CD14-positive monocyte (primary cell): ENCODE results near the gene TRDN. TPM values are rescaled to one million over a fixed set of nuclear protein-coding genes. Genes with fewer than 3 reads are reported as not detected.
"Not testable (repeated sequence)": the region's sequence is repeated elsewhere in the genome, so short reads cannot be mapped to it uniquely, and the experiment has no call there.

ENCODE experiments used
- DNase-seq, 3 donors: peaks; one replicate each; pipeline ENCODE4 v3.0.0-alpha.2; 2011 to 2022
- H2AFZ ChIP-seq: 2 replicates; pipeline ENCODE4 v1.6.0; 2012; ENCODE audit warnings: mild to moderate bottlenecking, low read depth, low read length, inconsistent platforms; ENCODE audit not compliant: insufficient read depth, poor library complexity, severe bottlenecking
- H3K27ac ChIP-seq, 2 donors: 1 replicate in 1 of 2; 2 replicates in 1 of 2; pipeline ENCODE4 v1.5.1; 2012 to 2013; ENCODE audit warnings: low read length in 2 of 2, control low read depth in 1 of 2, inconsistent platforms in 1 of 2, low read depth in 1 of 2, mild to moderate bottlenecking in 1 of 2
- H3K27me3 ChIP-seq, 2 donors: one replicate each; pipeline versions ENCODE4 v1.6.0 to v1.6.1; 2011 to 2013; ENCODE audit warnings: low read length in 2 of 2; ENCODE audit not compliant: control insufficient read depth in 2 of 2, insufficient read depth in 2 of 2
- H3K36me3 ChIP-seq, 2 donors: replicated peaks in 1 of 2; 1 replicate in 1 of 2; 2 replicates in 1 of 2; pipeline versions ENCODE4 v1.5.1 to v1.6.1; 2012 to 2013; ENCODE audit warnings: low read length in 2 of 2, control low read depth in 1 of 2, inconsistent platforms in 1 of 2, mild to moderate bottlenecking in 1 of 2; ENCODE audit not compliant: insufficient read depth in 2 of 2, control insufficient read depth in 1 of 2
- H3K4me1 ChIP-seq, 2 donors: 1 replicate in 1 of 2; 2 replicates in 1 of 2; pipeline versions ENCODE4 v1.5.1 to v1.6.1; 2012 to 2013; ENCODE audit warnings: low read length in 2 of 2, control low read depth in 1 of 2, inconsistent platforms in 1 of 2, mild to moderate bottlenecking in 1 of 2, moderate library complexity in 1 of 2; ENCODE audit not compliant: insufficient read depth in 2 of 2, control insufficient read depth in 1 of 2
- H3K4me2 ChIP-seq: replicated peaks from 2 replicates; pipeline ENCODE3; 2012; ENCODE audit warnings: low read length, moderate library complexity, mild to moderate bottlenecking; ENCODE audit not compliant: poor library complexity, severe bottlenecking; ENCODE audit errors: extremely low read depth
- H3K4me3 ChIP-seq, 3 experiments: fragments of 200-600 bp in 1 of 3; sonication (generic) in 1 of 3; replicated peaks in 1 of 3; 1 replicate in 2 of 3; 2 replicates in 1 of 3; pipeline ENCODE4 v1.5.1; 2011 to 2013; ENCODE audit warnings: low read length in 3 of 3, mild to moderate bottlenecking in 3 of 3, control low read depth in 2 of 3, low read depth in 2 of 3, inconsistent platforms in 1 of 3, moderate library complexity in 1 of 3
- H3K79me2 ChIP-seq: 2 replicates; pipeline ENCODE4 v1.6.0; 2012; ENCODE audit warnings: mild to moderate bottlenecking, control low read depth, inconsistent platforms, low read length, moderate library complexity; ENCODE audit not compliant: insufficient read depth
- H3K9ac ChIP-seq: 2 replicates; pipeline ENCODE4 v1.6.0; 2017; ENCODE audit warnings: low read length, mild to moderate bottlenecking; ENCODE audit not compliant: insufficient read depth, poor library complexity, severe bottlenecking
- H3K9me3 ChIP-seq, 2 donors: replicated peaks in 1 of 2; 1 replicate in 1 of 2; 2 replicates in 1 of 2; pipeline versions ENCODE4 v1.5.1 to v1.6.1; 2012 to 2013; ENCODE audit warnings: low read length in 2 of 2, control low read depth in 1 of 2; ENCODE audit not compliant: control insufficient read depth in 1 of 2, insufficient read depth in 1 of 2
- H4K20me1 ChIP-seq: 2 replicates; pipeline ENCODE4 v1.6.0; 2012; ENCODE audit warnings: mild to moderate bottlenecking, low read length, control low read depth, moderate library complexity; ENCODE audit not compliant: insufficient read depth
- H3K27ac Mint-ChIP-seq, 7 donors: one replicate each; pipeline ENCODE4 v1.8.0; 2020; ENCODE audit warnings: mild to moderate bottlenecking in 7 of 7, mixed read lengths in 7 of 7, moderate library complexity in 6 of 7, inconsistent platforms in 2 of 7
- H3K27me3 Mint-ChIP-seq, 3 donors: one replicate each; pipeline ENCODE4 v1.8.0; 2021 to 2022; ENCODE audit warnings: low read depth in 3 of 3, mild to moderate bottlenecking in 3 of 3, mixed read lengths in 3 of 3, moderate library complexity in 3 of 3, inconsistent platforms in 1 of 3
- H3K36me3 Mint-ChIP-seq, 2 donors: one replicate each; pipeline ENCODE4 v1.8.0; 2020; ENCODE audit warnings: mixed read lengths in 2 of 2, inconsistent platforms in 1 of 2, mild to moderate bottlenecking in 1 of 2
- H3K4me1 Mint-ChIP-seq: one replicate; pipeline ENCODE4 v1.8.0; 2020; ENCODE audit warnings: mild to moderate bottlenecking, mixed read lengths
- H3K4me3 Mint-ChIP-seq, 2 donors: one replicate each; pipeline ENCODE4 v1.8.0; 2020; ENCODE audit warnings: mild to moderate bottlenecking in 2 of 2, mixed read lengths in 2 of 2, moderate library complexity in 1 of 2
- H3K9me3 Mint-ChIP-seq, 7 donors: one replicate each; pipeline ENCODE4 v1.8.0; 2020 to 2022; ENCODE audit warnings: mixed read lengths in 7 of 7, mild to moderate bottlenecking in 6 of 7, moderate library complexity in 6 of 7, inconsistent platforms in 2 of 7
- CTCF ChIP-seq: fragments of 200-600 bp; IDR thresholded peaks from one replicate; pipeline ENCODE4 v1.8.0; 2022; ENCODE audit warnings: antibody characterized with exemption, mild to moderate bottlenecking
- WGBS: methylation state at CpG from one replicate; pipeline ENCODE4 v1.1.5; 2013; ENCODE audit warnings: missing lambda C conversion rate; ENCODE audit not compliant: insufficient coverage; 5-methylcytosine and 5-hydroxymethylcytosine counted together
- intact Hi-C, 2 donors: fragments of 100-400 bp; cut with micrococcal nuclease; formaldehyde crosslinking; loops; one replicate each; pipeline versions ENCODE4 v1.15.0 to v1.15.1; 2023
- polyA plus RNA-seq, 3 donors: library from polyadenylated mRNA; depleted of rRNA in 1 of 3; unstranded in 2 of 3; stranded (reverse) in 1 of 3; fragments of 300-500 nt in 2 of 3; fragments of >200 nt in 1 of 3; fragmentation: Illumina TruSeq in 2 of 3; gene quantifications; 1 replicate in 2 of 3; 2 replicates in 1 of 3; pipeline ENCODE4 v1.2.3, GENCODE V29; 2012 to 2021

Gene TRDN
- polyA plus RNA-seq, 3 donors = not detected

DNA sequence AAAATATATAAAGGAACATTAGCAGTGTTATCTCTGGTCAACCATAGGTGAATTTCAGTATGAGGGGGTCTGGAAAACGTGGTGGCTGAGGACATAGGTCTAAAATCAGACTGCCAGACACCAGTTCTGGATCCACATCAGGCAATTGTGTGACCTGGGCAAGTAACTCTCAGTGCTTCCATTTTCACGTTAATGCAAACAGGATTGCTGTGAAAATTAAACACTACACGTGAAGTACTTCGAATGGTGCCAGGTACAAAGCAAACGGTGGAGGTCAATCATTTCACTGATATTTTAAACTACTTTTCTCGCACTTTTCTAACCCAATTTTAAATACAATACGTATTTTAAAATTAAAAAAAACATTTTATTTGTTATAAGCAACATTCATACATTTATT, 315.7 kb downstream of the TRDN start:
- H3K27ac Mint-ChIP-seq = no peak overlapping the region
- Histone ChIP-seq H3K9me3 (no peaks in the 10 kb centered on the region), H3K9ac (no peak overlapping the region), H3K4me1 (no peaks in the 10 kb centered on the region), H3K4me2 (no peak overlapping the region), H3K27me3 (no peaks in the 10 kb centered on the region), H3K79me2 (no peaks in the 10 kb centered on the region), H3K27ac (no peak overlapping the region), H3K4me3 (no peak overlapping the region), H2AFZ (no peak overlapping the region), H3K36me3 (no peaks in the 10 kb centered on the region), H4K20me1 (no peaks in the 10 kb centered on the region)
- DNase-seq = no peak
- H3K36me3 Mint-ChIP-seq = no peaks in the 10 kb centered on the region
- no peaks in the 10 kb centered on the region for H3K4me1 Mint-ChIP-seq
- no peak overlapping the region for H3K4me3 Mint-ChIP-seq
- intact Hi-C loops = no loop called here
- H3K27me3 Mint-ChIP-seq = peaks cover 1 to 3% (median 2%) of the 10 kb centered on the region in 3 donors
- TF ChIP-seq CTCF = no peak
- no peaks in the 10 kb centered on the region for H3K9me3 Mint-ChIP-seq
- WGBS = 78% methylated on average over 2 of the region's 7 CpGs

- peak in 1 of 3 donors; percentile 3 for DNase-seq
- Mint-ChIP-seq H3K9me3 (no peaks in the 10 kb centered on the region), H3K4me1 (no peaks in the 10 kb centered on the region), H3K4me3 (no peak overlapping the region), H3K36me3 (no peaks in the 10 kb centered on the region), H3K27ac (no peak overlapping the region), H3K27me3 (peaks cover 0 to 3% (median 3%) of the 10 kb centered on the region in 3 donors)
- no peaks in the 10 kb centered on the region for H3K79me2 ChIP-seq
- H3K9me3 ChIP-seq = no peaks in the 10 kb centered on the region
- H4K20me1 ChIP-seq = no peaks in the 10 kb centered on the region
- no peaks in the 10 kb centered on the region for H3K4me1 ChIP-seq
- no peak overlapping the region for H3K27ac ChIP-seq
- H3K4me3 ChIP-seq = no peak overlapping the region
- H2AFZ ChIP-seq = no peak overlapping the region
- no peak overlapping the region for H3K9ac ChIP-seq
- H3K36me3 ChIP-seq = no peaks in the 10 kb centered on the region
- intact Hi-C loops = loop anchor here in 1 of 2 donors (10.0 kb wide), 1 partner anchor 582 kb away; no protein-coding TSS in a partner anchor
- H3K27me3 ChIP-seq = no peaks in the 10 kb centered on the region
- no CpG with 5 or more reads among the region's 2 CpGs for WGBS
- TF ChIP-seq CTCF = peak; percentile 74
- no peak overlapping the region for H3K4me2 ChIP-seq
These were observed 319.9 kb downstream of the TRDN start for GRCh38 chr6:123316733-123317323.

- intact Hi-C loops = loop anchor here in 1 of 2 donors (10.0 kb wide), 1 partner anchor 580 kb away; no protein-coding TSS in a partner anchor
These were observed 322.3 kb downstream of the TRDN start for GRCh38 chr6:123314459-123314858.

More at GRCh38 chr6:123314459-123314858, 322.3 kb downstream of the TRDN start:
- H3K27me3 ChIP-seq, H3K4me3 ChIP-seq, H3K27ac ChIP-seq, H3K9me3 ChIP-seq, H3K27ac Mint-ChIP-seq, H3K36me3 Mint-ChIP-seq, H3K79me2 ChIP-seq, H3K4me2 ChIP-seq, H3K4me3 Mint-ChIP-seq, H3K4me1 Mint-ChIP-seq, H3K36me3 ChIP-seq, H3K27me3 Mint-ChIP-seq, H3K9me3 Mint-ChIP-seq, H3K9ac ChIP-seq, H3K4me1 ChIP-seq, H4K20me1 ChIP-seq, DNase-seq, H2AFZ ChIP-seq: not testable (repeated sequence)
- no CpG with 5 or more reads among the region's 2 CpGs for WGBS
